Measurements from ENCODE around the gene BCL6B.

Gene BCL6B

DNA sequence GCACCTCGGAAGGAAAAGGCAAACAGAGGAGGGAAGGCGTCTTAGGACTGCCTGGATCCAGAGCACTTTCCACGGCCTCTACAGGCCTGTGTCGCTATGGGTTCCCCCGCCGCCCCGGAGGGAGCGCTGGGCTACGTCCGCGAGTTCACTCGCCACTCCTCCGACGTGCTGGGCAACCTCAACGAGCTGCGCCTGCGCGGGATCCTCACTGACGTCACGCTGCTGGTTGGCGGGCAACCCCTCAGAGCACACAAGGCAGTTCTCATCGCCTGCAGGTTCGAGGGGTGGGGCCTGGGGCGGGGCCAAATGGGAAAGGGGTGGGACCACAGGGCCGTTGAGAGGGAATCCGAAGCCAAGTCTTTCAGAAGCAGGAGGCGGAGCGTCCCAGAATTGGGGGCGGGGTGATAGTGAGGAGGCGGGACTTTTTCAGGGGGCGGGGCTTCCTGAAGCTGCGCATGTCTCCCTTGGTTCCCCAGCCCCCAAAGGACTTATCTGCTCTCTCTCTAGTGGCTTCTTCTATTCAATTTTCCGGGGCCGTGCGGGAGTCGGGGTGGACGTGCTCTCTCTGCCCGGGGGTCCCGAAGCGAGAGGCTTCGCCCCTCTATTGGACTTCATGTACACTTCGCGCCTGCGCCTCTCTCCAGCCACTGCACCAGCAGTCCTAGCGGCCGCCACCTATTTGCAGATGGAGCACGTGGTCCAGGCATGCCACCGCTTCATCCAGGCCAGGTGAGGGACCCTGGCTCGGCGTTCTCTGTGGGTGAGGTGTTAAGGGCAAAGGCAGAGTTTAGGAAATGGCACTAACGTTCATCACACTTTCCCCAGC, 939 bp downstream of the BCL6B start:
- Histone ChIP-seq H3K4me3 (ENCODE audit: low read length) (peak overlapping the region; percentile 43), H3K79me2 (ENCODE audit: control insufficient read depth, low read length) (no peaks in the 10 kb centered on the region), H3K27me3 (ENCODE audit: control insufficient read depth, low read length) (peaks cover 10% of the 10 kb centered on the region), H3K9me3 (ENCODE audit: control insufficient read depth, insufficient read depth, low read length) (no peaks in the 10 kb centered on the region), H3K36me3 (ENCODE audit: control insufficient read depth, low read length) (no peaks in the 10 kb centered on the region), H3K27ac (ENCODE audit: low read depth, low read length) (no peak overlapping the region), H3K4me2 (ENCODE audit: low read length) (peak overlapping the region; percentile 50), H3K9me2 (replicated peaks; ENCODE audit: control insufficient read depth, low read length) (no peaks in the 10 kb centered on the region), H3K4me1 (ENCODE audit: control insufficient read depth, low read length) (peaks cover 25% of the 10 kb centered on the region), H3F3A (ENCODE audit: control insufficient read depth, insufficient read depth) (peaks cover 2% of the 10 kb centered on the region; the same call in 1 of the 2 replicates), H4K20me1 (ENCODE audit: control insufficient read depth, insufficient read depth, low read depth, low read length) (no peaks in the 10 kb centered on the region)
- TF ChIP-seq, protein P1, sequence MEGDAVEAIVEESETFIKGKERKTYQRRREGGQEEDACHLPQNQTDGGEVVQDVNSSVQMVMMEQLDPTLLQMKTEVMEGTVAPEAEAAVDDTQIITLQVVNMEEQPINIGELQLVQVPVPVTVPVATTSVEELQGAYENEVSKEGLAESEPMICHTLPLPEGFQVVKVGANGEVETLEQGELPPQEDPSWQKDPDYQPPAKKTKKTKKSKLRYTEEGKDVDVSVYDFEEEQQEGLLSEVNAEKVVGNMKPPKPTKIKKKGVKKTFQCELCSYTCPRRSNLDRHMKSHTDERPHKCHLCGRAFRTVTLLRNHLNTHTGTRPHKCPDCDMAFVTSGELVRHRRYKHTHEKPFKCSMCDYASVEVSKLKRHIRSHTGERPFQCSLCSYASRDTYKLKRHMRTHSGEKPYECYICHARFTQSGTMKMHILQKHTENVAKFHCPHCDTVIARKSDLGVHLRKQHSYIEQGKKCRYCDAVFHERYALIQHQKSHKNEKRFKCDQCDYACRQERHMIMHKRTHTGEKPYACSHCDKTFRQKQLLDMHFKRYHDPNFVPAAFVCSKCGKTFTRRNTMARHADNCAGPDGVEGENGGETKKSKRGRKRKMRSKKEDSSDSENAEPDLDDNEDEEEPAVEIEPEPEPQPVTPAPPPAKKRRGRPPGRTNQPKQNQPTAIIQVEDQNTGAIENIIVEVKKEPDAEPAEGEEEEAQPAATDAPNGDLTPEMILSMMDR (IDR thresholded peaks at IDR 0.05; ENCODE audit: low read depth, low read length, poor library complexity, severe bottlenecking): no peak
- no peak for TF ChIP-seq EZH2phosphoT487 (IDR thresholded peaks at IDR 0.05; ENCODE audit: borderline replicate concordance, low read length)

DNA sequence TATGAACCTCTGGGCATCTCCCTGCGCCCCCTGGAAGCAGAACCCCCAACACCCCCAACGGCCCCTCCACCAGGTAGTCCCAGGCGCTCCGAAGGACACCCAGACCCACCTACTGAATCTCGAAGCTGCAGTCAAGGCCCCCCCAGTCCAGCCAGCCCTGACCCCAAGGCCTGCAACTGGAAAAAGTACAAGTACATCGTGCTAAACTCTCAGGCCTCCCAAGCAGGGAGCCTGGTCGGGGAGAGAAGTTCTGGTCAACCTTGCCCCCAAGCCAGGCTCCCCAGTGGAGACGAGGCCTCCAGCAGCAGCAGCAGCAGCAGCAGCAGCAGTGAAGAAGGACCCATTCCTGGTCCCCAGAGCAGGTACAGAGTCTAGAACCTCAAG, 1.5 kb downstream of the BCL6B start:
- H3K27me3 ChIP-seq (ENCODE audit: control insufficient read depth, low read length): peaks cover 10% of the 10 kb centered on the region
- TF ChIP-seq, protein P1 (IDR thresholded peaks at IDR 0.05; ENCODE audit: low read depth, low read length, poor library complexity, severe bottlenecking): no peak
- no peak for TF ChIP-seq EZH2phosphoT487 (IDR thresholded peaks at IDR 0.05; ENCODE audit: borderline replicate concordance, low read length)
- peaks cover 2% of the 10 kb centered on the region; the same call in 1 of the 2 replicates for H3F3A ChIP-seq (ENCODE audit: control insufficient read depth, insufficient read depth)
- H4K20me1 ChIP-seq (ENCODE audit: control insufficient read depth, insufficient read depth, low read depth, low read length): no peaks in the 10 kb centered on the region
- no peak overlapping the region for H3K4me3 ChIP-seq (ENCODE audit: low read length)
- peaks cover 30% of the 10 kb centered on the region for H3K4me1 ChIP-seq (ENCODE audit: control insufficient read depth, low read length)
- no peaks in the 10 kb centered on the region for H3K79me2 ChIP-seq (ENCODE audit: control insufficient read depth, low read length)
- no peaks in the 10 kb centered on the region for H3K9me3 ChIP-seq (ENCODE audit: control insufficient read depth, insufficient read depth, low read length)
- no peak overlapping the region for H3K27ac ChIP-seq (ENCODE audit: low read depth, low read length)
- H3K4me2 ChIP-seq (ENCODE audit: low read length): 0 out of 2 replicates have a peak overlapping the region, but pooled peaks have one; percentile 13
- H3K36me3 ChIP-seq (ENCODE audit: control insufficient read depth, low read length): no peaks in the 10 kb centered on the region
- H3K9me2 ChIP-seq (replicated peaks; ENCODE audit: control insufficient read depth, low read length): no peaks in the 10 kb centered on the region

DNA sequence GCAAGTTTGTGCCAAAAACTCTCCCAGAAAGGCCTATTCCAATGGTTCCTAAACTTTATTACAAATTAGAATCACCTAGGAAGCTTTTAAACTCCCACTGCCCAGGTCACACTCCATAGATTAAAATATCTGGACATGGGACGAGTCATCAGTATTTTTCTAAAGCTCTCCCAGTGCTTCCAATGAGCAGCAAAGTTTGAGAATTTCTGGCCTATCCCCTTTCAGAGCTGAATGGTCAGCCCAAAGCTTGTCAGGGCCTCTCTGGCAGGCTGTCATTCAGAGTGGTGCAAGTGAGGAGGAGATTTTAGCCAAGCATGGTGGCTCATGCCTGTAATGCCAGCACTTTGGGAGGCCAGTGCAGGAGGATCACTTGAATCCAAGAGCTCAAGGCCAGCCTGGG, 2.4 kb downstream of the BCL6B start:
- Histone ChIP-seq H3F3A (ENCODE audit: control insufficient read depth, insufficient read depth) (peaks cover 2% of the 10 kb centered on the region; the same call in 1 of the 2 replicates), H3K9me2 (replicated peaks; ENCODE audit: control insufficient read depth, low read length) (no peaks in the 10 kb centered on the region), H3K4me1 (ENCODE audit: control insufficient read depth, low read length) (peaks cover 38% of the 10 kb centered on the region), H3K9me3 (ENCODE audit: control insufficient read depth, insufficient read depth, low read length) (no peaks in the 10 kb centered on the region), H3K27ac (ENCODE audit: low read depth, low read length) (no peak overlapping the region), H3K36me3 (ENCODE audit: control insufficient read depth, low read length) (no peaks in the 10 kb centered on the region), H3K4me3 (ENCODE audit: low read length) (no peak overlapping the region), H3K79me2 (ENCODE audit: control insufficient read depth, low read length) (no peaks in the 10 kb centered on the region), H4K20me1 (ENCODE audit: control insufficient read depth, insufficient read depth, low read depth, low read length) (no peaks in the 10 kb centered on the region), H3K27me3 (ENCODE audit: control insufficient read depth, low read length) (peaks cover 10% of the 10 kb centered on the region), H3K4me2 (ENCODE audit: low read length) (no peak overlapping the region)
- TF ChIP-seq, protein P1 (IDR thresholded peaks at IDR 0.05; ENCODE audit: low read depth, low read length, poor library complexity, severe bottlenecking): no peak
- no peak for TF ChIP-seq EZH2phosphoT487 (IDR thresholded peaks at IDR 0.05; ENCODE audit: borderline replicate concordance, low read length)

All from DOHH2 (cell line).